B cell (primary cell): ENCODE results near the gene DCHS1. TPM values are rescaled to one million over a fixed set of nuclear protein-coding genes. Genes with fewer than 3 reads are reported as not detected.

Source experiments
- ATAC-seq: fragments of 200-7000 bp; cut with Tn5 transposase; one replicate; pipeline ENCODE4 v1.10.0; 2021; ENCODE audit warnings: low read depth, mild to moderate bottlenecking, moderate number of reproducible peaks, moderate library complexity
- CTCF ChIA-PET: fragments of 350-600 bp; sonication (Branson Sonifier 250); formaldehyde crosslinking; loops from one replicate; lab custom pipeline; 2021; ENCODE audit warnings: antibody characterized with exemption, inconsistent platforms; lab: Charles Lee
- POLR2A ChIA-PET: fragments of 350-600 bp; sonication (Branson Sonifier 250); formaldehyde crosslinking; loops from one replicate; lab custom pipeline; 2021; ENCODE audit warnings: antibody characterized with exemption; lab: Charles Lee
- DNase-seq: peaks from one replicate; pipeline ENCODE4 v3.0.0; 2013
- H2AFZ ChIP-seq: 2 replicates; pipeline ENCODE4 v1.6.1; 2012; ENCODE audit warnings: mild to moderate bottlenecking, low read depth, low read length; ENCODE audit not compliant: insufficient read depth, poor library complexity, severe bottlenecking
- H3K27ac ChIP-seq, 2 donors: 1 replicate in 1 of 2; 2 replicates in 1 of 2; pipeline ENCODE4 v1.5.1; 2012 to 2013; ENCODE audit warnings: low read length in 2 of 2, mild to moderate bottlenecking in 2 of 2, moderate library complexity in 1 of 2
- H3K27me3 ChIP-seq, 4 experiments: fragments of 200-600 bp in 1 of 4; sonication (generic) in 1 of 4; replicated peaks in 1 of 4; 1 replicate in 2 of 4; 2 replicates in 2 of 4; pipeline versions ENCODE4 v1.6.1 to v1.7.0; 2013 to 2016; ENCODE audit warnings: low read length in 3 of 4, mild to moderate bottlenecking in 2 of 4, mixed read lengths in 1 of 4, moderate library complexity in 1 of 4; ENCODE audit not compliant: insufficient read depth in 4 of 4, control insufficient read depth in 3 of 4; ENCODE audit errors: control extremely low read depth in 1 of 4
- H3K36me3 ChIP-seq, 2 experiments: replicated peaks in 1 of 2; 1 replicate in 1 of 2; 2 replicates in 1 of 2; pipeline versions ENCODE4 v1.6.1 to v1.7.1; 2013; ENCODE audit warnings: low read length in 1 of 2; ENCODE audit not compliant: insufficient read depth in 2 of 2, control insufficient read depth in 1 of 2; ENCODE audit errors: control extremely low read depth in 1 of 2, extremely low read depth in 1 of 2
- H3K4me1 ChIP-seq, 2 donors: fragments of 200-600 bp in 1 of 2; sonication (generic) in 1 of 2; 1 replicate in 1 of 2; 2 replicates in 1 of 2; pipeline versions ENCODE4 v1.5.1 to v1.6.1; 2013 to 2017; ENCODE audit warnings: low read length in 2 of 2; ENCODE audit not compliant: control insufficient read depth in 2 of 2, insufficient read depth in 2 of 2
- H3K4me2 ChIP-seq: replicated peaks from 2 replicates; pipeline ENCODE3; 2012; ENCODE audit warnings: mild to moderate bottlenecking, low read depth, low read length; ENCODE audit not compliant: poor library complexity, severe bottlenecking
- H3K4me3 ChIP-seq, 5 experiments: fragments of 200-600 bp in 1 of 5; sonication (generic) in 1 of 5; 1 replicate in 3 of 5; 2 replicates in 2 of 5; pipeline versions ENCODE4 v1.5.1 to v1.7.0; 2011 to 2016; ENCODE audit warnings: low read length in 4 of 5, mild to moderate bottlenecking in 4 of 5, low read depth in 2 of 5, control low read depth in 1 of 5, moderate library complexity in 1 of 5; ENCODE audit not compliant: insufficient read depth in 1 of 5; ENCODE audit errors: control extremely low read depth in 1 of 5, extremely low read depth in 1 of 5
- H3K79me2 ChIP-seq: fragments of 200-600 bp; sonication (generic); one replicate; pipeline ENCODE4 v1.6.0; 2016; ENCODE audit warnings: low read length; ENCODE audit not compliant: control insufficient read depth, insufficient read depth
- H3K9ac ChIP-seq: fragments of 200-600 bp; sonication (generic); 2 replicates; pipeline ENCODE4 v1.6.1; 2017; ENCODE audit warnings: mild to moderate bottlenecking, low read length, moderate library complexity
- H3K9me3 ChIP-seq, 3 donors: one replicate each; pipeline versions ENCODE4 v1.6.1 to v1.7.1; 2013; ENCODE audit warnings: low read length in 2 of 3; ENCODE audit not compliant: control insufficient read depth in 2 of 3, insufficient read depth in 1 of 3; ENCODE audit errors: control extremely low read depth in 1 of 3
- H4K20me1 ChIP-seq: 2 replicates; pipeline ENCODE4 v1.6.0; 2012; ENCODE audit warnings: mild to moderate bottlenecking, low read length; ENCODE audit not compliant: insufficient read depth, control insufficient read depth, poor library complexity, severe bottlenecking
- H3K27ac Mint-ChIP-seq: one replicate; pipeline ENCODE4 v1.8.0; 2021; ENCODE audit warnings: mixed read lengths
- H3K27me3 Mint-ChIP-seq: one replicate; pipeline ENCODE4 v1.8.0; 2021; ENCODE audit warnings: mixed read lengths
- H3K4me1 Mint-ChIP-seq: one replicate; pipeline ENCODE4 v1.8.0; 2021; ENCODE audit warnings: mixed read lengths
- H3K4me3 Mint-ChIP-seq: one replicate; pipeline ENCODE4 v1.8.0; 2021; ENCODE audit warnings: mixed read lengths
- H3K9me3 Mint-ChIP-seq: one replicate; pipeline ENCODE4 v1.8.0; 2022; ENCODE audit warnings: mixed read lengths; ENCODE audit not compliant: insufficient read depth
- EZH2 ChIP-seq: IDR thresholded peaks from 2 replicates; pipeline ENCODE4 v1.6.1; 2012; ENCODE audit warnings: borderline replicate concordance, low read depth, mild to moderate bottlenecking, moderate library complexity, low read length; ENCODE audit not compliant: insufficient read depth, poor library complexity, severe bottlenecking
- WGBS: methylation state at CpG from one replicate; pipeline ENCODE4 v1.1.5; 2013; ENCODE audit warnings: missing lambda C conversion rate; ENCODE audit not compliant: insufficient coverage; 5-methylcytosine and 5-hydroxymethylcytosine counted together
- intact Hi-C: fragments of 100-400 bp; cut with micrococcal nuclease; formaldehyde crosslinking; loops from one replicate; pipeline ENCODE4 v1.10.0; 2022
- polyA plus RNA-seq: library from polyadenylated mRNA; depleted of rRNA; stranded (reverse); fragments of >200 nt; gene quantifications from 2 replicates; pipeline ENCODE4 v1.2.3, GENCODE V29; 2012
- total RNA-seq, 2 donors: library from RNA; stranded (reverse); fragments of 120-200 nt in 1 of 2; gene quantifications; 1 replicate in 1 of 2; 2 replicates in 1 of 2; pipeline versions ENCODE4 v1.2.3 to v1.2.4, GENCODE V29; 2013 to 2022
- TF ChIP-seq, protein P1 (sequence below): fragments of 200-600 bp; IDR thresholded peaks from one replicate; pipeline ENCODE4 v1.8.0; 2022; ENCODE audit warnings: antibody characterized with exemption, mild to moderate bottlenecking

DCHS1 gene
- total and polyA plus RNA-seq, 2 donors (not counting 1 experiment from before 2014, with no cell fraction given) = 0.31 to 0.84 TPM

DNA sequence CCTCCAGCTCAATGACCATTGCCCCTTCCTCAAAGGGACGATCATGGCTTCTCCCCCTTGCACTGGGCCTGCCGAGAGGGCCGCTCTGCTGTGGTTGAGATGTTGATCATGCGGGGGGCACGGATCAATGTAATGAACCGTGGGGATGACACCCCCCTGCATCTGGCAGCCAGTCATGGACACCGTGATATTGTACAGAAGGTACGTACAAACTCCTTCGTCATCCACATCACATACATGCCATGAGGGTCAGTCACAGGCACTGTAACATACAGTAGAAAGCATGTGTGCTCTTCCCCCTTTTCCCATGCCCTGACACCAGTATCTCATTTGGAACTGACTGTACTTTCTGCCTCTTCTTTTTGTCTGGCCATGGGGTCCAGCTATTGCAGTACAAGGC is 47.6 kb downstream of the DCHS1 start:
- ChIA-PET CTCF (interaction anchor here (1.8 to 7.0 kb wide), 2 partner anchors 10 to 76 kb away, joined by 8 to 52 read pairs; partner anchors contain the start of gene MRPL17), POLR2A (interaction anchor here (0.9 to 1.4 kb wide), 2 partner anchors 13 to 19 kb away, joined by 4 to 6 read pairs; no protein-coding TSS in a partner anchor)
- TF ChIP-seq, protein P1, sequence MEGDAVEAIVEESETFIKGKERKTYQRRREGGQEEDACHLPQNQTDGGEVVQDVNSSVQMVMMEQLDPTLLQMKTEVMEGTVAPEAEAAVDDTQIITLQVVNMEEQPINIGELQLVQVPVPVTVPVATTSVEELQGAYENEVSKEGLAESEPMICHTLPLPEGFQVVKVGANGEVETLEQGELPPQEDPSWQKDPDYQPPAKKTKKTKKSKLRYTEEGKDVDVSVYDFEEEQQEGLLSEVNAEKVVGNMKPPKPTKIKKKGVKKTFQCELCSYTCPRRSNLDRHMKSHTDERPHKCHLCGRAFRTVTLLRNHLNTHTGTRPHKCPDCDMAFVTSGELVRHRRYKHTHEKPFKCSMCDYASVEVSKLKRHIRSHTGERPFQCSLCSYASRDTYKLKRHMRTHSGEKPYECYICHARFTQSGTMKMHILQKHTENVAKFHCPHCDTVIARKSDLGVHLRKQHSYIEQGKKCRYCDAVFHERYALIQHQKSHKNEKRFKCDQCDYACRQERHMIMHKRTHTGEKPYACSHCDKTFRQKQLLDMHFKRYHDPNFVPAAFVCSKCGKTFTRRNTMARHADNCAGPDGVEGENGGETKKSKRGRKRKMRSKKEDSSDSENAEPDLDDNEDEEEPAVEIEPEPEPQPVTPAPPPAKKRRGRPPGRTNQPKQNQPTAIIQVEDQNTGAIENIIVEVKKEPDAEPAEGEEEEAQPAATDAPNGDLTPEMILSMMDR = no peak
- TF ChIP-seq EZH2 = no peak
- Histone ChIP-seq H3K27ac (peak overlapping the region; percentile 44 to 67), H3K9me3 (no peaks in the 10 kb centered on the region), H3K4me1 (peaks cover 48 to 58% of the 10 kb centered on the region in 2 donors), H3K79me2 (peaks cover 66% of the 10 kb centered on the region), H3K4me3 (no peak overlapping the region), H3K27me3 (no peaks in the 10 kb centered on the region), H3K4me2 (peak overlapping the region; percentile 94), H4K20me1 (peaks cover 9% of the 10 kb centered on the region), H3K9ac (no peak overlapping the region), H2AFZ (no peak overlapping the region), H3K36me3 (peaks cover 2 to 41% of the 10 kb centered on the region in 2 experiments)
- Mint-ChIP-seq H3K9me3 (no peaks in the 10 kb centered on the region), H3K27ac (peak overlapping the region; percentile 62), H3K4me3 (peak overlapping the region; percentile 21), H3K4me1 (peaks cover 40% of the 10 kb centered on the region), H3K27me3 (no peaks in the 10 kb centered on the region)
- intact Hi-C loops = no loop called here
- DNase-seq (no peak), ATAC-seq (no peak)
- 98% methylated on average over 4 of the region's 9 CpGs for WGBS

DNA sequence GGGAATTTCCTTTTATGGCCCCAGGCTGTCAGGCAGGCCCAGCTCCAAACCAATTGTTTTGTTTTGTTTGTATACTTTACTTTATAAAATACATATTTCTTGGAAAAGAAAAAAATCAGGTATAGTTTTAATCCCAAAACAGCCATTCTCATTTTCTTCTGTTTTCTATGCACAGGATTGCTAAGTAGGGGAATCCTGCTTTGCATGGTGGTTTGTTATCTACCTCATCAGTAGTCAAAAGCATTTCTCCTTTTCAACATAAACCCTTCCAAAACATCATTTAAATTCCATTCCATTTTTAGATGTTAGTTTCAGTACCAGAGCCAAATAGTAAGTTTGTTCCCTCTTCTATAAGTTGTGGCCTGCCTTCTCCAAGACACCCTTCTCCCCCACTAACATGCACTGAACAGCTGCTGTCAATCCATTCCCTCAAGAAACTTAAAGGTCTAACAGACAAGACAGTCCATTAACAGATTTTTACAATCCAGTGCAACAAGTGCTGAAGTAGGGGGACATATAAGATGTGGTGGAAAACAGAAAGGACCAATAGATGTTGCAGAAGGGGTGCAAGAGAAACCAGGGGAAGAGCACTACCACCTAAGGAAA is 48.3 kb downstream of the DCHS1 start:
- Histone ChIP-seq H3K4me3 (no peak overlapping the region), H2AFZ (no peak overlapping the region), H3K27ac (peak overlapping the region; percentile 44 to 78), H3K36me3 (peaks cover 2 to 41% of the 10 kb centered on the region in 2 experiments), H3K4me1 (peaks cover 50 to 59% of the 10 kb centered on the region in 2 donors), H3K4me2 (peak overlapping the region; percentile 94), H3K27me3 (no peaks in the 10 kb centered on the region), H3K79me2 (peaks cover 74% of the 10 kb centered on the region), H3K9me3 (no peaks in the 10 kb centered on the region), H4K20me1 (peaks cover 16% of the 10 kb centered on the region), H3K9ac (peak overlapping the region; percentile 10)
- H3K4me1 Mint-ChIP-seq = peaks cover 40% of the 10 kb centered on the region
- ATAC-seq = no peak
- no peak for TF ChIP-seq EZH2
- TF ChIP-seq, protein P1 = no peak
- no peaks in the 10 kb centered on the region for H3K9me3 Mint-ChIP-seq
- peak overlapping the region; percentile 81 for H3K27ac Mint-ChIP-seq
- peak overlapping the region; percentile 50 for H3K4me3 Mint-ChIP-seq
- H3K27me3 Mint-ChIP-seq = no peaks in the 10 kb centered on the region
- intact Hi-C loops = no loop called here
- no peak for DNase-seq
- POLR2A ChIA-PET = interaction anchor here (0.9 to 4.6 kb wide), 4 partner anchors 11 to 76 kb away, joined by 3 to 38 read pairs (median 5); partner anchors contain the start of genes MRPL17 and TPP1
- CTCF ChIA-PET = interaction anchor here (1.8 to 7.0 kb wide), 2 partner anchors 11 to 77 kb away, joined by 8 to 52 read pairs; partner anchors contain the start of gene MRPL17
